ENCODE data around the gene SLC16A1.

SLC16A1 gene

DNA sequence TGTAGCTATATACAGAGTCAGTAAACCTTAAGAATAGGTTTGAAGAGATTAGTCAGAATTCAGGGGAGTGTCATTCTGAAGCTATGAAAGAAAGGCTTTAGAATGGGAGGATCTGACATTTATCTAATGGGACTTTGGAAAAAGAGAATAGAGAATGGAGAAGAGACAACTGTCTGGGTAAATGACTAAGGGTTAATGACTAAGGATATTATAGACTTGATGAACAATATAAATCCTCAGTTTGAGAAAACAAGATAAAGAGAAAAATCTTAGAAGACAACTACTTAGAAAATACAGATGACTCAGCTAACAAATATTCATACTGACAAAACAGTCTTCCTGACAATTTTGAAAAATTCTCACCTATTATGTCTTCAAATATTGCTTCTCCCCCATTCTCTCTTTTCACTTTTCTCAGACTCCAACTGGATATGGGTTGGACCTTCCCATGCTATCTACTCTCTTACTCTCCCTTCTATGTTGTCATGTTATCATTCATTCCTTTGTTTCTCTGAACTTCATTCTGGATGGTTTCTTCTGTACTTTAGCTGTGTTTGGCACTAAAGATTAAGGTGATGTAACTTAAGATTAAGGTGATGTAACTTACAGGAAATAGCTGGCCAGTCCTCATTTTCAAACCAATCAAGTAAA, 20.4 kb downstream of the SLC16A1 start:
- no peak overlapping the region for H2BK12ac ChIP-seq (ENCODE audit: low read length in 2 of 2)
- no peak overlapping the region for H4K91ac ChIP-seq (ENCODE audit: low read length)
- H3K79me1 ChIP-seq (replicated peaks; ENCODE audit: low read length, poor library complexity, severe bottlenecking): peaks cover 11% of the 10 kb centered on the region
- no peak overlapping the region for H3K18ac ChIP-seq (ENCODE audit: low read depth in 1 of 2, low read length in 2 of 2)
- peak overlapping the region; percentile 97 for H3K27ac ChIP-seq (ENCODE audit: low read length, poor library complexity, severe bottlenecking)
- H3K4me1 ChIP-seq (ENCODE audit: control insufficient read depth, insufficient read depth, low read depth, low read length): peaks cover 2% of the 10 kb centered on the region
- no peak overlapping the region for H2BK5ac ChIP-seq (ENCODE audit: low read depth, low read length, poor library complexity, severe bottlenecking)
- DNase-seq: peak; percentile 66
- H2BK120ac ChIP-seq (ENCODE audit: low read depth, low read length): no peak overlapping the region
- no peak overlapping the region for H4K8ac ChIP-seq (ENCODE audit: low read length)
- no peak overlapping the region for H3K4me3 ChIP-seq (ENCODE audit: insufficient read depth in 1 of 2, low read depth in 1 of 2, low read length in 2 of 2)
- no peak overlapping the region for H2AK5ac ChIP-seq (ENCODE audit: low read length, severe bottlenecking)
- no peaks in the 10 kb centered on the region for H3K27me3 ChIP-seq (ENCODE audit: control insufficient read depth in 1 of 2, insufficient read depth in 1 of 2, low read length in 2 of 2)
- no peak overlapping the region for H2BK15ac ChIP-seq (ENCODE audit: low read depth, poor library complexity, severe bottlenecking)
- no peak overlapping the region for H3K4ac ChIP-seq (ENCODE audit: low read depth in 1 of 2, low read length in 2 of 2)
- no peaks in the 10 kb centered on the region for H3K9me3 ChIP-seq (ENCODE audit: control insufficient read depth, low read length)
- H2AFZ ChIP-seq (ENCODE audit: low read depth, low read length): no peak overlapping the region
- no peaks in the 10 kb centered on the region for H3K36me3 ChIP-seq (ENCODE audit: control insufficient read depth in 1 of 2, insufficient read depth in 2 of 2, low read depth in 1 of 2, low read length in 2 of 2)
- no peak overlapping the region for H3K23ac ChIP-seq (ENCODE audit: low read length in 2 of 2)
- no peak overlapping the region for H3K14ac ChIP-seq (ENCODE audit: low read length in 2 of 2)
- H3K9ac ChIP-seq (ENCODE audit: low read length): no peak overlapping the region
- H3K4me2 ChIP-seq (ENCODE audit: low read length, poor library complexity, severe bottlenecking): no peak overlapping the region

DNA sequence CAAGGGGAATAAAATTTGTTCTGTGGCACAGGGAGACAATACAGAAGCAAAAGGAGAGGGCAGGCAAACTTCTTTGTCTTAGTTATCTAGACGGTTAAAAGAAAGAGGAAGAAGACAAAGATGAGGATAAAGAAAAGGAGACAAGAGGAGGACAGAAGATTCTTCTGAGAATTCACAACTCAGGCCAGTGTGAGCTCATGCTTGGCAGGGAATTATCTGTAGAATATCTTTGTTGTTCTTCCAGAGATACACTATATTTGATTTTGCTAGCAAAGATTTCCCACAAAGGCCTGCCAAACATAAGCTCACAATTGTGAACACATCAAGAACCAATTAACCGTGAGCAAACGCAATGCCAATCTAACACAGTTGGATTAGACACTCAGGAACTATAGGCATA, 21.4 kb downstream of the SLC16A1 start:
- H3K79me1 ChIP-seq (replicated peaks; ENCODE audit: low read length, poor library complexity, severe bottlenecking): peaks cover 10% of the 10 kb centered on the region
- peak overlapping the region; percentile 17 for H3K9ac ChIP-seq (ENCODE audit: low read length)
- H3K36me3 ChIP-seq (ENCODE audit: control insufficient read depth in 1 of 2, insufficient read depth in 2 of 2, low read depth in 1 of 2, low read length in 2 of 2): no peaks in the 10 kb centered on the region
- 100% methylated on average over 3 of the region's 3 CpGs for WGBS
- H2AFZ ChIP-seq (ENCODE audit: low read depth, low read length): no peak overlapping the region
- H2AK5ac ChIP-seq (ENCODE audit: low read length, severe bottlenecking): no peak overlapping the region
- H3K4me1 ChIP-seq (ENCODE audit: control insufficient read depth, insufficient read depth, low read depth, low read length): peaks cover 2% of the 10 kb centered on the region
- H3K9me3 ChIP-seq (ENCODE audit: control insufficient read depth, low read length): no peaks in the 10 kb centered on the region
- H3K27ac ChIP-seq (ENCODE audit: low read length, poor library complexity, severe bottlenecking): peak overlapping the region; percentile 81
- H3K23ac ChIP-seq (ENCODE audit: low read length in 2 of 2): no peak overlapping the region
- no peak overlapping the region for H2BK5ac ChIP-seq (ENCODE audit: low read depth, low read length, poor library complexity, severe bottlenecking)
- no peak overlapping the region for H3K4me2 ChIP-seq (ENCODE audit: low read length, poor library complexity, severe bottlenecking)
- H4K8ac ChIP-seq (ENCODE audit: low read length): no peak overlapping the region
- H3K18ac ChIP-seq (ENCODE audit: low read depth in 1 of 2, low read length in 2 of 2): no peak overlapping the region
- H3K4ac ChIP-seq (ENCODE audit: low read depth in 1 of 2, low read length in 2 of 2): no peak overlapping the region
- no peaks in the 10 kb centered on the region for H3K27me3 ChIP-seq (ENCODE audit: control insufficient read depth in 1 of 2, insufficient read depth in 1 of 2, low read length in 2 of 2)
- H2BK120ac ChIP-seq (ENCODE audit: low read depth, low read length): no peak overlapping the region
- DNase-seq: no peak
- H2BK12ac ChIP-seq (ENCODE audit: low read length in 2 of 2): no peak overlapping the region
- H3K4me3 ChIP-seq (ENCODE audit: insufficient read depth in 1 of 2, low read depth in 1 of 2, low read length in 2 of 2): no peak overlapping the region
- no peak overlapping the region for H3K14ac ChIP-seq (ENCODE audit: low read length in 2 of 2)
- no peak overlapping the region for H2BK15ac ChIP-seq (ENCODE audit: low read depth, poor library complexity, severe bottlenecking)
- no peak overlapping the region for H4K91ac ChIP-seq (ENCODE audit: low read length)

DNA sequence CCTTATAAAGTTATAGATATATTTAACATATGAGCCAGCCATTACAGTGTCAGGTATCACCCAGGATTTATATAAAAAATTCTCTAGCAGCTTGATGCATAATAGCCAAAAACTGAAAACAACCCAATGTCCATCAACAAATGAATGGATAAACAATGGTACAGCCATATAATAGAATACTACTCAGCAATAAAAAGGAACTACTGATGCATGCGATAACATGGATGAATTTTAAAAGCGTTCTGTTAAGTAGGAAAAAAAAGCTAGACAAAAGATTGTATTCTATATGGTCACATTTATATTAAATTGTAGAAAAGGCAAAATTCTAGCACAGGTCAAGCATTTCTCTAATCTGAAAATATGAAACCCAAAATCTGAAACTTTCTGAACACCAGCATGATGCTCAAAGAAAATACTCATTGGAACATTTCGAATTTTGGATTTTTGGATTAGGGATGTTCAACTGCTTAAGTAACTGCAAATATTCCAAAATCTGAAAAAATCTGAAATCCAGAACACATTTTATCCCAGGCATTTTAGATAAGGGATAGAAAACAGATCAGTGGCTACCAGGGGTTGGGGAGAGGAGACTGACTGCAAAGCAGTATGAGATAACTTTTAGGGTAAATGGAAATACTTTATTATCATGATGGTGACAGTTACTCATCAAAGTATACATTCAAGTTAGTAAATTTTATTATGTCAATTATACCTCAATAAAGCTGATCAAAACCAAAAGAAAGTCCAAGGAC, 22.0 kb downstream of the SLC16A1 start:
- Histone ChIP-seq H3K18ac (ENCODE audit: low read depth in 1 of 2, low read length in 2 of 2) (no peak overlapping the region), H3K27me3 (ENCODE audit: control insufficient read depth in 1 of 2, insufficient read depth in 1 of 2, low read length in 2 of 2) (no peaks in the 10 kb centered on the region), H3K14ac (ENCODE audit: low read length in 2 of 2) (no peak overlapping the region), H3K4me3 (ENCODE audit: insufficient read depth in 1 of 2, low read depth in 1 of 2, low read length in 2 of 2) (no peak overlapping the region), H3K9me3 (ENCODE audit: control insufficient read depth, low read length) (no peaks in the 10 kb centered on the region), H3K4me1 (ENCODE audit: control insufficient read depth, insufficient read depth, low read depth, low read length) (peaks cover 2% of the 10 kb centered on the region), H2AFZ (ENCODE audit: low read depth, low read length) (no peak overlapping the region), H2BK5ac (ENCODE audit: low read depth, low read length, poor library complexity, severe bottlenecking) (no peak overlapping the region), H3K23ac (ENCODE audit: low read length in 2 of 2) (no peak overlapping the region), H2BK15ac (ENCODE audit: low read depth, poor library complexity, severe bottlenecking) (no peak overlapping the region), H2BK12ac (ENCODE audit: low read length in 2 of 2) (no peak overlapping the region), H2BK120ac (ENCODE audit: low read depth, low read length) (no peak overlapping the region), H4K91ac (ENCODE audit: low read length) (no peak overlapping the region), H3K4ac (ENCODE audit: low read depth in 1 of 2, low read length in 2 of 2) (no peak overlapping the region), H4K8ac (ENCODE audit: low read length) (no peak overlapping the region), H3K4me2 (ENCODE audit: low read length, poor library complexity, severe bottlenecking) (no peak overlapping the region), H3K9ac (ENCODE audit: low read length) (peak overlapping the region; percentile 17), H2AK5ac (ENCODE audit: low read length, severe bottlenecking) (no peak overlapping the region), H3K36me3 (ENCODE audit: control insufficient read depth in 1 of 2, insufficient read depth in 2 of 2, low read depth in 1 of 2, low read length in 2 of 2) (peaks cover 0 to 3% of the 10 kb centered on the region in 2 experiments), H3K79me1 (replicated peaks; ENCODE audit: low read length, poor library complexity, severe bottlenecking) (peaks cover 15% of the 10 kb centered on the region), H3K27ac (ENCODE audit: low read length, poor library complexity, severe bottlenecking) (peak overlapping the region; percentile 81)
- 100% methylated on average over 1 of the region's 3 CpGs for WGBS
- no peak for DNase-seq

DNA sequence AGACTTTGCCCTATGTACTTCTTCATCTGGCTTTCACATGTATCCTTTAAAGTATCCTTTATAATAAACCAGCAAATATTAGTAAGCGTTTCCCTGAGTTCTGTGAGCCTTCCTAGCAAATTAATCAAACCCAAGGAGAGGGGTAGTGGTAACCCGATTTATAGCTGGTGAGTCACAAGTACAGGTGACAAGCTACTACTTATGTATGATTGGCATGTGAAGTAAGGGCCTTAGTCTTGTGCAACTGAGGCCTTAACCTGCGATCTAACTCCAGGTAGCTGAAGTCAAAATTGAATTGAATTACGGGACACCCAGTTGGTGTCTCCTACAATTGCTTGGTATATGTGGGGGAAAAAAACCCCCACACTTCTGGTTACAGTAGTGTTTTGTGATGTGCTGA, 26.0 kb downstream of the SLC16A1 start:
- Histone ChIP-seq H3K9me3 (ENCODE audit: control insufficient read depth, low read length) (no peaks in the 10 kb centered on the region), H3K79me1 (replicated peaks; ENCODE audit: low read length, poor library complexity, severe bottlenecking) (peaks cover 22% of the 10 kb centered on the region), H2AK5ac (ENCODE audit: low read length, severe bottlenecking) (no peak overlapping the region), H2BK120ac (ENCODE audit: low read depth, low read length) (no peak overlapping the region), H2BK15ac (ENCODE audit: low read depth, poor library complexity, severe bottlenecking) (no peak overlapping the region), H3K4me3 (ENCODE audit: insufficient read depth in 1 of 2, low read depth in 1 of 2, low read length in 2 of 2) (no peak overlapping the region), H3K4me1 (ENCODE audit: control insufficient read depth, insufficient read depth, low read depth, low read length) (no peaks in the 10 kb centered on the region), H2BK5ac (ENCODE audit: low read depth, low read length, poor library complexity, severe bottlenecking) (no peak overlapping the region), H3K23ac (ENCODE audit: low read length in 2 of 2) (no peak overlapping the region), H2BK12ac (ENCODE audit: low read length in 2 of 2) (no peak overlapping the region), H3K18ac (ENCODE audit: low read depth in 1 of 2, low read length in 2 of 2) (no peak overlapping the region), H3K9ac (ENCODE audit: low read length) (no peak overlapping the region), H3K4me2 (ENCODE audit: low read length, poor library complexity, severe bottlenecking) (no peak overlapping the region), H3K4ac (ENCODE audit: low read depth in 1 of 2, low read length in 2 of 2) (no peak overlapping the region), H3K27me3 (ENCODE audit: control insufficient read depth in 1 of 2, insufficient read depth in 1 of 2, low read length in 2 of 2) (no peaks in the 10 kb centered on the region), H3K27ac (ENCODE audit: low read length, poor library complexity, severe bottlenecking) (no peak overlapping the region), H2AFZ (ENCODE audit: low read depth, low read length) (no peak overlapping the region), H3K14ac (ENCODE audit: low read length in 2 of 2) (no peak overlapping the region), H4K8ac (ENCODE audit: low read length) (no peak overlapping the region), H3K36me3 (ENCODE audit: control insufficient read depth in 1 of 2, insufficient read depth in 2 of 2, low read depth in 1 of 2, low read length in 2 of 2) (peaks cover 14 to 27% of the 10 kb centered on the region in 2 experiments), H4K91ac (ENCODE audit: low read length) (no peak overlapping the region)
- 92% methylated on average over 3 of the region's 4 CpGs for WGBS
- DNase-seq: no peak
